ENCODE measurements around the gene CD8B.

Gene CD8B

DNA sequence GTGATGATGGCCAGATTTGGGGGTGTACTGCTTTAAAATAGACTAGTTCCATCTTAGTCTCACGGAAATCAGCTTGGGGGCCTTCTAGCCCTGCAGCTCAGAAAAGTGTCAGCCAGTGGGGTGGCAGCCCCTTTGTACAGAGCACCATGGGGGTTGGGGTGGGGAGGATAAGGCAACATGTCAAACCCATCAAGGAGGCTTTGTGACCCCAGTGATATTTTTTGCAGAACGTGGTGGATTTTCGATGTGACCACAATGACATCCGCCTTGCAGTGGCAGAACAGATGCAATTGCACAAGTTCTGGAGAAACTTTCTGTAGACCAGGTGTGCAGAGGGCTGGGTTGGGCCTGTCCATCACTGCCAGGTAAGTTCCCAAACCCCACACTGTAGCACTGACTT, 67.9 kb downstream of the CD8B start:
- TF ChIP-seq, protein P1, sequence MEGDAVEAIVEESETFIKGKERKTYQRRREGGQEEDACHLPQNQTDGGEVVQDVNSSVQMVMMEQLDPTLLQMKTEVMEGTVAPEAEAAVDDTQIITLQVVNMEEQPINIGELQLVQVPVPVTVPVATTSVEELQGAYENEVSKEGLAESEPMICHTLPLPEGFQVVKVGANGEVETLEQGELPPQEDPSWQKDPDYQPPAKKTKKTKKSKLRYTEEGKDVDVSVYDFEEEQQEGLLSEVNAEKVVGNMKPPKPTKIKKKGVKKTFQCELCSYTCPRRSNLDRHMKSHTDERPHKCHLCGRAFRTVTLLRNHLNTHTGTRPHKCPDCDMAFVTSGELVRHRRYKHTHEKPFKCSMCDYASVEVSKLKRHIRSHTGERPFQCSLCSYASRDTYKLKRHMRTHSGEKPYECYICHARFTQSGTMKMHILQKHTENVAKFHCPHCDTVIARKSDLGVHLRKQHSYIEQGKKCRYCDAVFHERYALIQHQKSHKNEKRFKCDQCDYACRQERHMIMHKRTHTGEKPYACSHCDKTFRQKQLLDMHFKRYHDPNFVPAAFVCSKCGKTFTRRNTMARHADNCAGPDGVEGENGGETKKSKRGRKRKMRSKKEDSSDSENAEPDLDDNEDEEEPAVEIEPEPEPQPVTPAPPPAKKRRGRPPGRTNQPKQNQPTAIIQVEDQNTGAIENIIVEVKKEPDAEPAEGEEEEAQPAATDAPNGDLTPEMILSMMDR (IDR thresholded peaks at IDR 0.05; ENCODE audit: low read depth, low read length): no peak
- no peak overlapping the region for H3K4me3 ChIP-seq (ENCODE audit: low read depth, low read length)

- TF ChIP-seq, protein P1 (IDR thresholded peaks at IDR 0.05; ENCODE audit: low read depth, low read length): no peak
- no peak overlapping the region for H3K4me3 ChIP-seq (ENCODE audit: low read depth, low read length)
Measured at GRCh38 chr2:86791573-86791972, 70.1 kb downstream of the CD8B start.

- TF ChIP-seq, protein P1 (IDR thresholded peaks at IDR 0.05; ENCODE audit: low read depth, low read length): no peak
- H3K4me3 ChIP-seq (ENCODE audit: low read depth, low read length): no peak within 1 kb of the TSS
Measured at GRCh38 chr2:86790676-86791572, 70.8 kb downstream of the CD8B start, which contains the start of gene CD8A. Gene CD8A, minus strand, starts transcription at chr2:86790913. Its CDS starts 88 bp downstream, at chr2:86790825.

DNA sequence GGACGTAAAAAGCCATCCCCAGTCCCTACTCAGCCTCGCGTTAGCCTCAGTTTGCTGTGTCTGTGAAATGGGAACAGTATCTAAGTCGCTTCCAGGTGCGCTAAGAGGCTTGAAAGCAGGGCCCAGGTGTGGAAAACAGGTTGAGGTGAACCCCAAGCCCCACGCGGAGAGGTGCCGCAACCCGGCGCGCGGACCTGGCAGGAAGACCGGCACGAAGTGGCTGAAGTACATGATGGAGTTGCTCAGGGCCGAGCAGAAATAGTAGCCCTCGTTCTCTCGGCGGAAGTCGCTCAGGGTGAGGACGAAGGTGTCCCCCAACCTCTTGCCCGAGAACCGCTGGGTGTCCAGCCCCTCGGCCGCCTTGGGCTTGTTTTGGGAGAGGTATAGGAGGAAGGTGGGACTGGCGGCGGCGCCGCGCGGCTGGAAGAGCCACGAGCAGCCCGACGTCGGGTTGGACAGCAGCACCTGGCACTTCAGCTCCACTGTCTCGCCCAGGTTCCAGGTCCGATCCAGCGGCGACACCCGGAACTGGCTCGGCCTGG, 71.5 kb downstream of the CD8B start:
- no peak overlapping the region for H3K4me3 ChIP-seq (ENCODE audit: low read depth, low read length)
- TF ChIP-seq, protein P1 (IDR thresholded peaks at IDR 0.05; ENCODE audit: low read depth, low read length): no peak

GRCh38 chr2:86789687-86790133, 72.0 kb downstream of the CD8B start:
- no peak overlapping the region for H3K4me3 ChIP-seq (ENCODE audit: low read depth, low read length)
- TF ChIP-seq, protein P1 (IDR thresholded peaks at IDR 0.05; ENCODE audit: low read depth, low read length): no peak

GRCh38 chr2:86788881-86789686, 72.6 kb downstream of the CD8B start:
- H3K4me3 ChIP-seq (ENCODE audit: low read depth, low read length): no peak overlapping the region
- TF ChIP-seq, protein P1 (IDR thresholded peaks at IDR 0.05; ENCODE audit: low read depth, low read length): no peak

Data from WI38 (cell line).